HG03460 (cell line): ENCODE results near the gene RAP1A.
"Not testable (repeated sequence)": the region's sequence is repeated elsewhere in the genome, so short reads cannot be mapped to it uniquely, and the experiment has no call there.

Source experiments
- ATAC-seq: cut with Tn5 transposase; IDR thresholded peaks from one replicate; pipeline ENCODE4 v1.9.1; 2021; ENCODE audit not compliant: unreplicated experiment

RAP1A gene

DNA sequence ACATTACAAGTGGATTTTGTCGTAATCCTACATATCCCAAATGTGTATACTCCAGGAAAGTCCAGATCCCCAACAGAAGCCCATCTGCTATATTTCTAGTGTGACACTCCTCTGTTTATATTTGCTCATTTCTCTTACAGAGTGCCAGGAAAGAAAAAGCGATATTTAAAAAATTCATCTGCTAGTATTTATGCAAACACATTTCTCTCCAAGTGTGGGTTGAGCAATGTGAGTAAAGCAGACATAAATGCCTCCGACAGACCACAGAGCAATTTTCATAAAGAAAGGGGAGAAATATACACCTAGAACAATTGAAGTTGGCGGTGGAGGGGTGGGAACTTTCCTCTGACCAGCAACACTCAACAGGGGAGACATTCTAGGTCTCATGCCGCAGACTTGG lies 22.2 kb upstream of the RAP1A start:
- ATAC-seq: no peak

DNA sequence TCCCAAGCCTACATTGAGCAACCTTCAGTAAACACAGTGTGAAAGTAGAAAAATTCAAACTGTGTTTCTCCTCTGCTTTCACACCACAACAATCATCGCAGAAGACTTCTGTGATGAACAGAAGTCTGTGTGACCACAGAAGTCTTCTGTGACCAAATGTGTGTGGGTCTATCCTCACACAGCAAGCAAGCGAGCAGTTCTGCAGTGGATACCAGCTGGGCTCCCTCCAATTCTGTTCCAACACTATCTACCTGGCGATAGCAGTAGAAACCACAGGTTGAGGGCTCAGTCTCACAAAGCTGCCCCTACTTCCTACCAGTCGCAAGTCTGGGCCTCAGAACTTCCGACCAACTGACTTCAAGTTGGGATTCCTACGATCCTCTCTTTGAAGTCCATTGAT lies 21.0 kb upstream of the RAP1A start:
- ATAC-seq: no peak

DNA sequence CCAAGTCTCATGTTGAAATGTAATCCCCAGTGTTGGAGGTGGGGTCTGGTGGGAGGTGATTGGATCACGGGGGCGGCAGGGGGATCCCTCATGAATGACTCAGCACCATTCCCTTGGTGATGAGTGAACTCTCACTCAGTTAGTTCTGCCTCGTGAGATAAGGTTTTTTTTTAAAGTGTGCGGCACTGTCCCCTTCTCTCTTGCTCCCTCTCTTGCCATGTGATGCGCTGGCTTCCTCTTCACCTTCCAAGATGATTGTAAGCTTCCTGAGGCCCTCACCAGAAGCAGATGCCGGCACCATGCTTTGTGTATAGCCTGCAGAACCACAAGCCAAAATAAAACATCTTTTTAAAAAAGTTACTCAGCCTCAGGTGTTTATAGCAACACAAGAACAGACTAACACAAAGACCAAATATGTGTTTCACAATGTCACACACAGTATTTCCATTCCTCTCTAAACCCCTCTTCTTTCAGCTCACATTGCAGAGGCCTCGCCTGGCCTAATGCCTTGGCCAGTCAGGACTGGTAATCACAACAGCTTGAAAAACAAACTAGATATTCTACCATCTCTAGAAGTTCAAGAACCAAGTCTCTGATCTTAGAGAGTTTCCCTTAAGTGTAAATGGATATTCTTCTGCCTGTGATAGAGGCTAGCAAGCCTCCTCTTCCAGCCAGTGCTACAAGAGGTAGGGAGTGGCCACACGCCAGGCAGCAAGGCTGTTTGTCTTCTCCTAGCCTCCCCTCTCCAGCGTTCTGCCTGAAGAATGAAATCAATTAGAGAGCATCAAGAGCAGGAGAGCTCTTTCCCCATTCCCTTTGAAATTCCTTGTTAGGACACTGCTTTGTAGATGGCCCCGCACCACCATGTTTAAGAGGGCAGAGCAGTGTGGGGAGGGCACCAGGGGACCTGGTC lies 19.6 kb upstream of the RAP1A start:
- peak; percentile 1 for ATAC-seq

DNA sequence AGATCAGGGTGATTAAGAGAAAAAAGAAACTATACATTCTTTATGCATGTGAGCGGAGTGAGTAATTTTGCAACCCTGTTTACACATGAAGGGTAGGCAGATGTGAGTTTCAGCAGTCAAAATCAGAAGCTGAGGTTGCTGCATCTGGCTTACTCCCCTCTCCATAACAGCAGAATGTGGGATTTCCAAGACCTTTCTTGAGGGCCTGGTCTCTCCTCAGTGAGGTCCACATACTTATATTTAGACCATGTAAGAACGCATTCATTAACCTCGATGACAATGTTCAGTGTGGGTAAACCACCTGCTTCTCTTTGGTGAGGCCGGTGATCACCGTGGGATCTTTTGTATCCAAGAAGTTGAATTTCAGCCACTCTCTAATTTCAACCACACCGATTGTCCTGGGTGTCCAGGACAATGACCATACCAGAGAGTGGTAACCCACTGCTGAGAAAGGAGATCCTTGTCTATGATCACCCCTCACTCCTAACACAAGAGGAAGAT lies 18.7 kb upstream of the RAP1A start:
- peak; percentile 54 for ATAC-seq

- ATAC-seq: no peak
These were observed 17.3 kb upstream of the RAP1A start for GRCh38 chr1:111602302-111602701.

DNA sequence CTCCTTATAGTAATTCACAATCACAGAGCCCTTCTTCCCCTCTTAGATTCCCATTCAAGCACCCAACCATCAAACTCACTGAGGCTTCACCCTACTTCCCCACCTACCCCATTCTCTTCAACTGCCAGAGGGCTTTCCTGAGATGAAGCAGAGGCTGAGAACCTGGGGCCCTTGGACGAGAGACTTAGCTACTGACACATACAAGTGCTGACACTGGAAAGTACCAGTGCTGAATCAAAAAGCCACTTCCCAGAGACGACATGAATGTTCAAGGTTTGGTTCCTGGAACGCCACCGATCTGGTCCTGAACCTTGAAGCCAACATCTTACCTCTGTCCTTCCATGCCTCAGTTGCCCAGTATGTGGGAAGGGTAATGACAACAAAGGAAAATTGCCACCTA lies 16.6 kb upstream of the RAP1A start:
- no peak for ATAC-seq

DNA sequence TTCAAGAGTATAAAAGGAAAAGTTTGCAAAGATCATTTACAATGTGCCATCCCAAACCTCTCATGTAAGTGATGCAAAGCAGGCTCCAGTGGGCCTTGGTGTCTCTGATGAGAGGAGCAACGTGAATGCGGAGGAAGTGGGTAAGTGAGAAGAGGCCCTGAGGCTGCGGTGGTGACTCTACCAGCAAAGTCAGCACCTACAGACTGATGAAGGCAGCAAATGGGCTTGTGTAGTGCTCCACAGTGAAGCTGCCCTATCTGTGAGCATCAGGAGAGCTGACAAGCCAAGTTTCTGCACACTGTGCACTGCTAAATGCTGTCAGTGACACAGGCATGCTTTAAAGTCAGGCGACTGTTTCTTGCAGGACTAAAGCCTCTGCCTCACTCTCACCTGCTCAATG lies 15.6 kb upstream of the RAP1A start:
- peak; percentile 40 for ATAC-seq

GRCh38 chr1:111604931-111605330 lies 14.7 kb upstream of the RAP1A start:
- no peak for ATAC-seq

- ATAC-seq: no peak
These were observed 14.0 kb upstream of the RAP1A start for GRCh38 chr1:111605576-111605975.

- not testable (repeated sequence) for ATAC-seq
These were observed 13.0 kb upstream of the RAP1A start for GRCh38 chr1:111606457-111607215.

DNA sequence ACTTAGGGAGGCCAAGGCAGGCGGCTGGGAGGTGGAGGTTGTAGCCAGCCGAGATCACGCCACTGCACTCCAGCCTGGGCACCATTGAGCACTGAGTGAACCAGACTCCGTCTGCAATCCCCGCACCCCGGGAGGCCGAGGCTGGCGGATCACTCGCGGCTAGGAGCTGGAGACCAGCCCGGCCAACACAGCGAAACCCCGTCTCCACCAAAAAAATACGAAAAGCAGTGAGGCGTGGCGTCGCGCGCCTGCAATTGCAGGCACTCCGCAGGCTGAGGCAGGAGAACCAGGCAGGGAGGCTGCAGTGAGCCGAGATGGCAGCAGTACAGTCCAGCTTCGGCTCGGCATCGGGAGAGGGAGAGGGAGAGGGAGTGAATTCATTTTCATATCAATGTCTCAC lies 11.1 kb upstream of the RAP1A start:
- ATAC-seq: not testable (repeated sequence)

- no peak for ATAC-seq
These were observed 7.6 kb upstream of the RAP1A start for GRCh38 chr1:111611986-111612385.

DNA sequence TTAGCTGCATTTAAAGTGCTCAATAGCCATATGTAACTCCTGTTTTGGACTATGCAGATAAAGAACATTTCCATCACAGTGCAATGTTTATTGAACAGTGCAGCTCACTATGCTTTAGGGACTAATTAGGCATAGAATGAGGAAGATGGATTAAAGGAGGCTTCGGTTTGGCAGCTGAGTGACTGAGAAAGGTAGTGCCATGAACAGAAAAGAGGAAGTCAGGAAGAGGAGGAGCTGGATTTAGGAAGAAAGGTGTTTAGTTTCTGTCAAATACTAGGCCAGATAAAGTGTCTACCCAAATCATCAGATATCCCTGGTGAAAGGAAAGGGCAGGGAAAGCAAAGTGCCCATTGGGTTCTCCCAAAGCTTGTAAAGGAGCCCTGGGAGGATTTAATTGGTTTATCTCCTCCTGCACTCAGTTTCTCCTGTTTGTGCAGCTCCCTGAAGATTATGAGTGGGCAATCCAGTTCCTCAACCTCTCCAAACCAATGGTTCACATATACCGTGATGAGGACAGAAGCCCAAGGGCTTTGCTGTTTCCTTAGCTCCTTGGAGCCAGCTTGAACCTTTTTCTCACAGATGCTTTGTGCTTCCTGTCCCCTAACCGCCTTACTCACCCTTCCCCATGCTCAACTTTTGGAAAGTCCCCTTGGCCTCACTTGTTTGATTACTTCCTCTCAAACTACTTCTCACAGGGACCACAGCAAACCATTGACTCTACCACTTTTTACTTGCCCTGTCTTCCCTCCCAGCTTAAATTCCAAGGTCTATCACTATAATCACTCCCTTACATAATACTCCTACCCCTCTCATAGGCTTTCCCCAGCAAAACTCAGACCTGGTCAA lies 3.5 kb upstream of the RAP1A start:
- peak; percentile 49 for ATAC-seq

DNA sequence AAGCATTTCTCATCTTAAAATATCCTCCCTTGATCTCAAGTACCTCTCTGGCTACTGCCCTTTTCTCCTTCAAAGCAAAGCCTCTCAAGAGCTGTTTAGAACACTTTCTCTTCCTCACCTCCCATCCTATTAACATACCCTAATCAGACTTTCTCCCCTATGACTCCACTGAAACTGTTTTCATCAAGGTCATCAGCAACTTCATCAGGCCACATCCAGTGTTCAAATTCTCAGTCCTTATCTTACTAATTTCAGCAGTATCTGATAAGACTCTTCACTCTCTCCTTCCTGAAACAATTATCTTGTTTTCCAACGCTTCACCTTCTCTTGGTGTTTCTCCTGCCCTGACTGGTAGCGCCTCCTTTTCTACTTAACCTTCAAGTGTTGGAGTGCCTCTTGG lies 1.5 kb upstream of the RAP1A start:
- no peak for ATAC-seq

DNA sequence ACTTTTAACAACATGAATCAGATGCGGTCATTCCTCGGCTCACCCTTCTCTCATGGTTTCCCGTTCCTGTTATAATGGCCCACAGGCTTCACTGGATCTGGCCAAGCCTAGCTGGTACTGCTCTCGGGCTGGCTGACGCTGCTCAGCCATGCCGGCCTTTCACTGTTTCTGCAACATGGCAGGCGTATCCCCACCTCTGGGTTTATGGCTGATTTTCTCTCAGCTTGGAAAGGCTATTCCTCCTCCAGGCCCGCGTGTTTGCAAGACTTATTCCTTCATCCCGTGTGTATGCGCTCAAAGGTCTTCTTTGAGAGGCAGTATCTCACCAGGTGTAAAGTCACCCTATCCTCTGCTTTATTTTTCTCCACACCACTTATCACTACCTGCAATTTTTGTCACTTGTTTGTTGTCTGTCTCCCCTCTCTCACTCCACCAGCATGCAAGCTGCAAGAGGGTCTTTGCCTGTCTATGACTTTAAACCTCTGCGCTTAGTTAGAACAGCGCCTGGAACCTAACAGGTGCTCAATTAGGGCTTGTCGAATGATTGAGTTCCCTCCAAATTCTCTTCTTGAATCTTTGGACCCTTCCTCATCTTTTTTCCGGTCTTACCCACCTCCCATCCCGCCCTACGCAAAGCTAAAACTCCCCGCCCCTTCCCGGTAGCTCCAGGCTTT lies 491 bp upstream of the RAP1A start:
- ATAC-seq: peak; percentile 6

DNA sequence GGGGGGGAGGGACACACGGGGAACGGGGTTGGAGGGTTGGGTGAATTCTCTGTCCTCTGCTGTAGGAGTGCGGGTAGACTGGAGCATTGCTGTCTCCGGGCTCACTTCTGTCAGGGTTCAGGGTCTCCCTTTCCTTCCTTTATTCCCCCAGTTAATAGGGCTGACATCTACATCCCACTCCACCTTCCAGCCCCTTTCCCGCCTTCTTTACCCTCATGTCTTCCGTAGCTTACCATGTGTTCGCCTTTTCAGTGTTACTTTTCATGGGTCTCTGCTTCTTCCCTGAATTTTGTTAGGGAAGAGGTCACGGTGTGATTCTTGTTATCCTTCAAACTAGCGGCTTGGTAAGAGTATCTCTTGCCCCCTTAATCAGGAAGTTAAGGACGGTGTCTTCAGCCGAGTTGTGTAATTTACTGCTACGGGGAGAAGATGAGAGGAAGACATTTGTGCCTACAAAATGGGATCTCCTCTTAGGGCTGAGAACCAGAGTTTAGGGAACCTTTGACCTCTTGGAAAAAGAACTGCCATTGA lies 917 bp downstream of the RAP1A start:
- no peak for ATAC-seq

GRCh38 chr1:111621050-111621449 lies 1.5 kb downstream of the RAP1A start:
- ATAC-seq: no peak

DNA sequence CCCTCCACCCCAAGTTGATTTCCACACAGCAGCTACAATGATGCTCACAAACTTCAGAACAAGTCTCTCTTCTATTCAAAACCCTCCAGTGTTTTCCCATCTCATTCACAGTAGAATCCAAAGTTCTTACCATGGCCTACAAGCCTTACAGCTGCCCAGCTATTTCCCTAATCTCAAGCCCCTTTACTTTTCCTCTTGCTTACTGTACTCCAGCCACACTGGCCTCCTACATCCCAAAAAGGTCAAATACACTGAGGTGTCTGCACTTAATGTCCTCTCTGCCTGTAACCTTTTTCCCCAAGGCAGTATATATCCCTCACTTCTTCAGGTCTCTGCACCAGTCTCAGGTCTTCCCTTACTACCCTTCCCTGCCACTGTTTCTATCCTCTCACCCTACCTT lies 2.6 kb downstream of the RAP1A start:
- no peak for ATAC-seq

DNA sequence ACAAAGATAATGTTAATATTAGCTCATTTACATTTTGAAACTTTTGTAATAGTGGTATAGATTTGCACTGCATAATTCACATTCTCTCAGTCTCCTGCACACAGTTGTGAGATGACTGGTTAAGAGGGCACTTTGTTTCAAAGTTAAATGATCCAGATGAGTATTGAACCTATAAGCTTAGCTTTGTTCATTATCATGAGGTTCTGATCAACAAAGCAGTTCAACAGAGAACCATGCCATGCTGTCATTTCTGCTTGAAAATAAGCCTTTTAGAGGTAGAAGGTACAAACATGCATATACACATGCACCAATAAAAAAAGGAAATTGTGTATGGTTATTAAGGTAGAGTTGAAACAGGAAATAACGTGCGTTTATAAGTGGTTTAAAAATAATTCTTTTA lies 4.8 kb downstream of the RAP1A start:
- no peak for ATAC-seq

GRCh38 chr1:111625276-111625675 lies 5.7 kb downstream of the RAP1A start:
- no peak for ATAC-seq
